Kidney (tissue), 14 donors: ENCODE measurements around the gene OBSCN. TPM values are rescaled to one million over a fixed set of nuclear protein-coding genes. Genes with fewer than 3 reads are reported as not detected.
A peak's percentile ranks its signal among the peaks of the same experiment; 100 is the strongest.

ENCODE experiments used
- DNase-seq, 5 donors: peaks; one replicate each; pipeline ENCODE4 v3.0.0-alpha.2; 2013 to 2020
- FAIRE-seq: peaks from 2 replicates; lab custom pipeline; 2012; peaks lifted over from hg19 to GRCh38; lab: Jason Lieb, UNC
- H3K27ac ChIP-seq, 2 donors: one replicate each; pipeline ENCODE4 v1.7.0; 2013; ENCODE audit warnings: low read depth in 2 of 2, low read length in 2 of 2, inconsistent platforms in 1 of 2
- H3K27me3 ChIP-seq: one replicate; pipeline ENCODE4 v1.7.1; 2013; ENCODE audit warnings: low read length, inconsistent platforms; ENCODE audit not compliant: control insufficient read depth, insufficient read depth
- H3K36me3 ChIP-seq, 3 donors: one replicate each; pipeline versions ENCODE4 v1.7.0 to v1.7.1; 2013; ENCODE audit warnings: low read length in 3 of 3, control low read depth in 1 of 3, inconsistent platforms in 1 of 3; ENCODE audit not compliant: insufficient read depth in 3 of 3, control insufficient read depth in 2 of 3
- H3K4me1 ChIP-seq, 3 donors: one replicate each; pipeline versions ENCODE4 v1.7.0 to v1.7.1; 2013; ENCODE audit warnings: low read length in 3 of 3, inconsistent platforms in 1 of 3, low read depth in 1 of 3; ENCODE audit not compliant: control insufficient read depth in 2 of 3, insufficient read depth in 2 of 3
- H3K4me3 ChIP-seq, 3 donors: one replicate each; pipeline versions ENCODE4 v1.7.0 to v1.8.1; 2013; ENCODE audit warnings: low read length in 3 of 3, control low read depth in 1 of 3, inconsistent platforms in 1 of 3
- H3K9ac ChIP-seq, 3 donors: one replicate each; pipeline versions ENCODE4 v1.7.0 to v1.7.1; 2013; ENCODE audit warnings: low read length in 3 of 3, control low read depth in 1 of 3, inconsistent platforms in 1 of 3
- H3K9me3 ChIP-seq, 3 donors: one replicate each; pipeline versions ENCODE4 v1.7.0 to v1.7.1; 2013; ENCODE audit warnings: low read length in 3 of 3, control low read depth in 1 of 3, inconsistent platforms in 1 of 3; ENCODE audit not compliant: control insufficient read depth in 2 of 3, insufficient read depth in 1 of 3
- CTCF ChIP-seq: IDR thresholded peaks from 3 replicates; pipeline ENCODE4 v1.5.1; 2012; ENCODE audit warnings: mild to moderate bottlenecking, moderate library complexity, borderline replicate concordance; ENCODE audit not compliant: insufficient read depth; ENCODE audit errors: extremely low read depth
- intact Hi-C: fragments of 100-400 bp; cut with DNase I; formaldehyde crosslinking; loops from one replicate; pipeline ENCODE4 v1.11.1; 2022
- polyA plus RNA-seq: library from polyadenylated mRNA; stranded (reverse); fragments of 350-450 nt; fragmentation: Illumina TruSeq; extraction: RNeasy Lipid Tissue Mini Kit (QIAGEN cat#74804); gene quantifications from one replicate; pipeline ENCODE4 v1.2.3, GENCODE V29; 2014; ENCODE audit warnings: low read depth, low replicate concordance; ENCODE audit not compliant: insufficient read depth
- total RNA-seq: library from RNA; stranded (reverse); fragmentation: NEBNext Ultra II Directional; extraction: Animal tissue kit (Norgen Biotek cat#: 25700); gene quantifications from one replicate; pipeline ENCODE4 v1.2.1, GENCODE V29; 2021
- donor health status: control.
- donor health status: control.
- donor health status: control.
- donor health status: control.
- donor health status: control.
- donor health status: DM: yes; HTN: yes; CAD: no.
- donor health status: Normal renal cell carcinoma (clear cell type).

Gene OBSCN
- total and polyA plus RNA-seq, 2 donors from 2014 or later = 14.5 to 30.0 TPM

- Histone ChIP-seq H3K9me3 (peaks cover 0 to 2% (median 0%) of the 10 kb centered on the region in 3 donors), H3K4me1 (no peaks in the 10 kb centered on the region), H3K27me3 (no peaks in the 10 kb centered on the region), H3K27ac (no peak overlapping the region), H3K9ac (no peak overlapping the region), H3K4me3 (no peak overlapping the region), H3K36me3 (peaks cover 0 to 2% (median 0%) of the 10 kb centered on the region in 3 donors)
- TF ChIP-seq CTCF = no peak
- intact Hi-C loops = no loop called here
- FAIRE-seq (no peak), DNase-seq (no peak)
These were observed 56.4 kb downstream of the OBSCN start for GRCh38 chr1:228264090-228264829.

DNA sequence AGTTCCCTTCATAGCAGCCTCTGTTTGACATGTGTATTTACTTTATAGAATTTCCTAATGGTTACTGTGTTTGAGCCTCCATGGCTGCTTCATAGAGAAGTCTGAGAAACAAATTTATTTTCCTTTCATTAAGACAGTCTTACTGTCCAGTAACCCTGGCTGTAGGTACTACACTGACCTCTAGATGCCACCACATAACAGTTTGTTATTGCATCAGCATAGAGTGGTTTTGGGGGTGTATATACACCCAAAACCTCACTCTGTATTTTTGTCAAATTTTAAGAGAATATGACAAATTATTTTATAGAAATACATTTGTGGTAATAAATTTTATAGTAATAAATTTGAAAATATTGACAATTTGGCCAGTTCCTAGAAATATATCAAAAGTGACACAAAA, 57.3 kb downstream of the OBSCN start:
- no peaks in the 10 kb centered on the region for H3K4me1 ChIP-seq
- peaks cover 0 to 2% (median 0%) of the 10 kb centered on the region in 3 donors for H3K9me3 ChIP-seq
- peaks cover 0 to 2% (median 0%) of the 10 kb centered on the region in 3 donors for H3K36me3 ChIP-seq
- no peak for DNase-seq
- TF ChIP-seq CTCF = no peak
- H3K9ac ChIP-seq = no peak overlapping the region
- intact Hi-C loops = no loop called here
- H3K27ac ChIP-seq = no peak overlapping the region
- no peak overlapping the region for H3K4me3 ChIP-seq
- H3K27me3 ChIP-seq = no peaks in the 10 kb centered on the region
- no peak for FAIRE-seq

GRCh38 chr1:228267962-228268880, 60.4 kb downstream of the OBSCN start:
- Histone ChIP-seq H3K4me3 (no peak overlapping the region), H3K4me1 (no peaks in the 10 kb centered on the region), H3K36me3 (no peaks in the 10 kb centered on the region), H3K9ac (no peak overlapping the region), H3K27me3 (no peaks in the 10 kb centered on the region), H3K9me3 (no peaks in the 10 kb centered on the region), H3K27ac (no peak overlapping the region)
- DNase-seq (peak in 1 of 5 donors; percentile 64), FAIRE-seq (no peak)
- TF ChIP-seq CTCF = no peak
- intact Hi-C loops = no loop called here
